GM21576 (cell line): ENCODE measurements around the gene MLN.
"Not testable (repeated sequence)": the region's sequence is repeated elsewhere in the genome, so short reads cannot be mapped to it uniquely, and the experiment has no call there.

ENCODE experiments used
- ATAC-seq: cut with Tn5 transposase; IDR thresholded peaks from one replicate; pipeline ENCODE4 v1.9.1; 2021; ENCODE audit warnings: mild to moderate bottlenecking, moderate library complexity; ENCODE audit not compliant: unreplicated experiment

Gene MLN

DNA sequence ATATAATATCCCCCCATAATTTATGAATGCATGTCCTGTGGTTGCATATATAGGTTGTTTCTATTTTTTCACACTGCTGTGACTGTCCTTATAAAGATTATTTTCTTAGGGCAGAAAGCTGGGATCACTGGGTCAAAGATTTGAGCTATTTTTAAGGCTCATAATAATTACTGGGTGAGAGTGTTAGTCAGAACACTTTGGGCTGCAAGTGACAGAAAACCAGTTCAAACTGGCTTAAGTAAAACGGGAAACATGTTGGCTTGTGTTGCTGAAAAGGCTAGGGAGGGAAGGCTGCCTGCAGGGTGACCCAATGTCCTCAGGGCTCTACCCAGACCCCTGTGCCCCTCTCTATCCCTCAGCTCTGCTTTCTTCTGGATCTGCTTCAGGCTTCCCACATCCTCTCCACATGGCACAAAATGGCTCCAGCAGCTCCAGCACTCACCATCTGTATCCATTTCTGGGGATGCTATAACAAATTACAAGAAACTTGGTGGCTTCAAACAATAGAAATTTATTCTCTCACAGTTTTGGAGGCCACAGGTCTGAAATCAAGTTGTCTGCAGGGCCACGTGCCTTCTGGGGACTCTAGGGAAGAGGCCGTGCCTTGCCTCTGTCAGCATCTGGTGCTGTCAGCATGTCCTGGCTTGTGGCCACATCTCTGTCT is 33.1 kb upstream of the MLN start:
- no peak for ATAC-seq

DNA sequence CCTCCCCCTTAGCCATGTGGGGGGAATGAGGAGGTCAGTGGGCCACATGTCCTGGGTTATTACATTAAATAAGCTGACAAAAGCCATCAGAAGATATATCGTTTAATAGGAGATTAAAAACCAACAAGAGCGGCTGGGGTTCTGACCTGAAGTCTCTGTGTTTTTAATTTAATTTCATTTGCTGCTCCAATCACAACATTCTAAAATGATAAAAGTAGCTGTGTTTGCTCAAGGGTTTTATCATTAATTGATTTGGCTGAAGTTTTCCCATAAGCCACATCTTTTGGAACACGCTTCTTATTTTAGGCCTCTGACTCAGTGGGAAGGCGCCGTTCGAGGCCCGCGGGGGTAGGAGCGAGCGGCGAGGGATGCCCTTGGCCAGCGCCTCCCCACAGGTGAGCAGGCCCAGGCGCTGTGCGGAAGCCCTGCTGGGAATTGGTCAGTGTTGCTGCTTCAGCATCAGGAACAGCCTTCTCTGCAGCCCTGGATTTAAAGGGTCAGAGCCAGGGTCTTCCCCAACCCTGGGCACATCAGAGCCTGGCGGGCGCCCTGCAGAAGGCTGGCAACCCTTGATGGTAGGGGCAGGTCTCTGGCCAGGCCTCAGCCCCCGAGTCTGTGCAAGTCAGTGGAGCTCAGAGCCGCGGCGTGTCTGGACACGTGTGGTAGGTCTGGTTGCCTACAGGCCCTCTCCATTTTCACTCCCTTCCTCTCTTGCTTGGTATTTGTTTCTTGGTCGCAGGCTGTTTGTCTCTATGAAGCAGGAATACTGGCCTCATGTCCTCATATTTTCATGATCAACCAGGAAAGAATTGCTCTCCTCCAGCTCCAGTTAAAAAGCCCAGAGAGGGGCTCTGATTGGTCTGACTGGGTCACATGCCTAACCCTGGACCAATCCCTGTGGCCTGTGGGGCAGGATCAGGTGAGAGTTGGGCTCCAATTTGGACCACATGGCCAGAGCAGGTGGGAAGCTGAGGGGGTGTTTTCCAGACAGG is 30.9 kb upstream of the MLN start:
- ATAC-seq: no peak

DNA sequence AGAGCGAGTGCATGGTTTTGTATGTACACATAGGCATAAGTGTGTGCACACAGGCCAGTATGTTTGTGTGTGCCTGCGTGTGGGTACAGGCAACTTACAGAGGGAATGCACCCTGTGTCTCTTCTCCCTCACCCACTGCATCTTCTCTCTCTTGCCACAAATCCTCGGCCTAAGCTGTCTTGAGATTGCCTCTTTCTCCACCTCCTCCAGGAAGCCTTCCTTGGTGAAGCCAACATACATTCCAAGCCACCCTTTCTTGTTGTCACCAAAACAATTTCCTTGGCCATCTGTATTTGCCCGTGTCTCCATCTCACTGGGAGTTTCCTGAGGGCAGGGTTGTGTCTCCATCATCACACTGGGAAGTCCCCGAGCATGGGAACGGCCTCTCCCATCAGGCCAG is 29.8 kb upstream of the MLN start:
- ATAC-seq: no peak

DNA sequence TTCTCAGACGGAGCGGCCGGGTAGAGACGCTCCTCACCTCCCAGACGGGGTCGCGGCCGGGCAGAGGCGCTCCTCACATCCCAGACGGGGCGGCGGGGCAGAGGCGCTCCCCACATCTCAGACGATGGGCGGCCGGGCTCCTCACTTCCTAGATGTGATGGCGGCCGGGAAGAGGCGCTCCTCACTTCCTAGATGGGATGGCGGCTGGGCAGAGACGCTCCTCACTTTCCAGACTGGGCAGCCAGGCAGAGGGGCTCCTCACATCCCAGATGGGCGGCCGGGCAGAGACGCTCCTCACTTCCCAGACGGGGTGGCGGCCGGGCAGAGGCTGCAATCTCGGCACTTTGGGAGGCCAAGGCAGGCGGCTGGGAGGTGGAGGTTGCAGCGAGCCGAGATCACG is 29.0 kb upstream of the MLN start:
- ATAC-seq: not testable (repeated sequence)

DNA sequence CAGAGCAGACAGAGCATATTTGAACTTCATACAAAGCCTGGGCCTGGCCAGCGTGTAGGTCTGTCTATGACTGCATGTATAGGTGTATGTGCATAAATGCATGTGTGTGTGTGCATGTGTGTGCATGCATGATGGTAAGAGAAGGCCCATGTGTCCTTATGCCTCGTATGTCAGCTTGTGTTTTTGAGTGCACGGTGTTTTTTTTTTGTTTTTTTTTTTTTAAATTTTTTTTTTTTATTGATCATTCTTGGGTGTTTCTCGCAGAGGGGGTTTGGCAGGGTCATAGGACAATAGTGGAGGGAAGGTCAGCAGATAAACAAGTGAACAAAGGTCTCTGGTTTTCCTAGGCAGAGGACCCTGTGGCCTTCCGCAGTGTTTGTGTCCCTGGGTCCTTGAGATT is 27.9 kb upstream of the MLN start:
- ATAC-seq: not testable (repeated sequence)

DNA sequence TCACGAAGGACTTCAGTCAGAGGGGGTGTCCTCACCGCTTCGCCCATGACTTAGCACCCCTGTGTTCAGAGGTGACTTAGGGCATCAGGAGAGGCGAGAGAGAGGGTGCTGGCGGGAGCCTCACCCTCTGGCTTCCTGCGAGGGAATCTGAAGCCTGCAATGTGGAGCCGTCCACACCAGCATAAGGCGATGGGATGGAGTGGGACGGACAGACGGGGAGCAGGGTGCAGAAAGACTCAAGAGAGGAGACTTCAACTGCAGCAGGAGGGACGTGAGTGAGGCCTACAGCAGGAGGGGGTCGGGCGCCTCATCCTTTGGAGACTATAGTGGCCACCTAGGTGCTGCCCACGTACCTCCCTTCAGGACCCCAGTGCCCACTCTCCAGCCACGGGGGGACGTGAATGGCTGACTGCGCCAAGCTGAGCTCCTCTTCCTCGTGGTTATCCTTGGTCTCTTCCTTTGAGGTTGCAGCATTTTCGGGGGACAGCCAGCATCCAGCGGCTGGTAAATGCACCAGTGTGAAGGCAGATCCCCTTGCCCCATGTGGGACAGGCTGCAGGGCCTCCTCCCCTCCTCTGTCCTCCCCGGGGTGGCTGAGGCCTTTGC is 26.9 kb upstream of the MLN start:
- no peak for ATAC-seq

DNA sequence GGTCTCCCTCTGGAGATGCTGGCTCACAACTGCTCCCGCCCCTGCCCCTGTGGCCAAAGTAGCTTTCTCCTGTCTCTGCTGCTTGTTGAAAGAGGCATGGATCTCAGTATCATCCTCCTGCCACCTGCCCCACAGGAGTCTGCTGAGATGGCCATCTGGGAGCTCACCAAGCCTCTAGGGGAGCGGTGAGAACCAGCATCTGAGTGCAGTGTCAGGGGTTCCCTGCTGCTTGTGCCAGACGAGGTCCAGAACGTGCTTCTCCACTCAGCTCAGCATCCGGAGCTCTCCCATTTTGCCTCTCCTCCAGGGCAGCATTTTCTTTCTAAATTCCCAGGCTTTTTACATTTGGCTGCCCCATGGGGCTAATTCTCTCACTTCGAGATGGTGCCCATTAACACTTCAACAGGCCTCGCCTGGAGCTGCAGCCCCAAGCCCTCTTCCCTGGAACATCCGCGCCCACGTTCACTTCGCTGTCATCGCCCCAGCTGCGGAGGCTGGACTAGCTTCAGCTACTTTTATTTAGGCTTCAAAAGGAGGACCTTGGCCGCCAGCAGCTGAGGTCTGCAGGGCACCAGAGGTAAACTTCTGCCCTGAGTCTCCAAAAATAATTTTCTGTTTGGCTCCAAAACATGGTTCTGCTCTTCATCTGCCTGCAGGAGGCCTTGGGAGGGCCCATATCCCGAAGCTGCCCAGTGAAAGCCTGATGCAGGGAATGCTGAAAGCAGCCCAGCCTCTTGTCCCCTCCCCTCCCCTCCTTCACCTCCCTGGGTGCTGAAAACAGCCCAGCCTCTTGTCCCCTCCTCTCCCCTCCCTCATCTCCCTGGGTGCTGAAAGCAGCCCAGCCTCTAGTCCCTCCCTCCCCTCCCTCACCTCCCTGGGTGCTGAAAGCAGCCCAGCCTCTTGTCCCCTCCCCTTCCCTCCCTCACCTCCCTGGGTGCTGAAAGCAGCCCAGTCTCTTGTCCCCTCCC is 25.2 kb upstream of the MLN start:
- no peak for ATAC-seq

DNA sequence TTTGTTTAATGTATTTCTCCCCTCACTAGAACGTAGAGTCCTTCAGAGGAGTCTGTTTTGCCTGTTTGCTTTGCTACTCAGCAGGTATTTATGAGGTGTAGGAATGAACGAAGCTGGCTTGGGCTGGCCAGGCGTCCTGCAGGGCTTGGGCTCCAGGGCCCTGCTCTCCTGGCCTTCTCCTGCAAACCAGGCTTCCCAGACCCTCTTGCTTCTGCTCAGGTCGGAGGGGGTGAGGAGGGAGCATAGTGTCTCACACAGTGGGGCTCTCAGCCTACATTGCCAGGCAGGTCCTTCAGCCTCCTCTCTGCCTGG is 24.6 kb upstream of the MLN start:
- ATAC-seq: no peak

DNA sequence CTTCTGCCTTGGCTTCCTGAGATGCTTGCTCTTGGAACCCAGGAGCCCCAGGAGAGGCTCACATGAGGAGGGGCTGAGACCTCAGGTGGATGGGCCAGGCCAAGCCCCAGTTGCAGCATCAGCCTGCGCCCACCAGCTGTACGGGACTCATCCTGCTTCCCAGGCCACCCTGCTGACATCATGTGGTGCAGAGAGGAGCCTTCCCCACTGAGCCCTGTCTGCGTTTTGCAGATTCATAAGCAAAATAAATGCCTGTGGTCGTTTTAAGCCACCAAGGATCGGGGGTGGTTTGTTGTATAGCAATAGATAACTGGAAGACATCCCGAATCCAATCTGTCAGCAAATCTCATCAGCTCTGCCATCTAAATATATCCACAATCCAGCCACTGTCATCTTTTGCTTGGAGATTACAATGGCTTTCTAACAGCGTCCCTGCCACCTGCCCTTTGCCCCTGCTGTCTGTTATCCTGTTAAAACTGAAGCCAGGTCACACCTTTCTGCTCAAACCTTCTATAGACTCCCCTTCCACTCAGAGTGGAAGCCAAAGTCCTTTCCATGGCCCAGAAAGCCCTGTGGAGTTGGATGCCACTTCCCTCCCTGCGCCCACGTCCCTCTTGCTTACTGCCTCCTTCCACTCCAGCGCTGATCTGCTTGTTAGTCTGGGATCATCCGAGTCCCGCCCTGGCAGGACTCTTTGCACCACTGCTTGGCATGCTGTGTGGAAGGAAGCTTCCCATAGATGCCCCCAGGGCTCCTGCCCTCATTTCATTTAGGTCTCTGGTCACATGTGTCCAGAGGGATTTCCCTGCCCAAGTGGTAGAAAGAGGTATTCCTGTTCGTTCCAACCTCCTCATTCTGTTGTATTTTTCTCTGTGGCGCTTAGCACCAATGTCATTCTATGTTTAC is 24.0 kb upstream of the MLN start:
- no peak for ATAC-seq

DNA sequence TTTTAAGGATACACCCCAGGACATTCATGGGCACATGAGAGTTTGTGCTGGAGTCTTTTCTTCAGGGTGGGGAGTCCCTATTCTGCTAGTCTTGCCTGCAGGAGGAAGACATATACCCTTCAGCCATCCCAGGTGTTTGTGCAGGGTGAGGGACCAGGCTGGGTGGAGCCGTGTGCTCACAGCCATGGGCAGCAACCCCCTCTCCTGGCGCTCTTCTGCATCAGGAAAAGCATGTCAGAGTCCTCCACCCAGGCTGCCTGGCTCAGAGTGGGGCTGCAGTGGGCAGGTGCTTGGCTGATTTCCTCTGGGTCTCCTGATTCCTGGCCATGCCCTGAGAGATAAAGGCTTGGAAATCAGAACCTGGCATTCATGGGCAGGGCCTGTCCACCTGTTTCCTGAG is 22.7 kb upstream of the MLN start:
- no peak for ATAC-seq

DNA sequence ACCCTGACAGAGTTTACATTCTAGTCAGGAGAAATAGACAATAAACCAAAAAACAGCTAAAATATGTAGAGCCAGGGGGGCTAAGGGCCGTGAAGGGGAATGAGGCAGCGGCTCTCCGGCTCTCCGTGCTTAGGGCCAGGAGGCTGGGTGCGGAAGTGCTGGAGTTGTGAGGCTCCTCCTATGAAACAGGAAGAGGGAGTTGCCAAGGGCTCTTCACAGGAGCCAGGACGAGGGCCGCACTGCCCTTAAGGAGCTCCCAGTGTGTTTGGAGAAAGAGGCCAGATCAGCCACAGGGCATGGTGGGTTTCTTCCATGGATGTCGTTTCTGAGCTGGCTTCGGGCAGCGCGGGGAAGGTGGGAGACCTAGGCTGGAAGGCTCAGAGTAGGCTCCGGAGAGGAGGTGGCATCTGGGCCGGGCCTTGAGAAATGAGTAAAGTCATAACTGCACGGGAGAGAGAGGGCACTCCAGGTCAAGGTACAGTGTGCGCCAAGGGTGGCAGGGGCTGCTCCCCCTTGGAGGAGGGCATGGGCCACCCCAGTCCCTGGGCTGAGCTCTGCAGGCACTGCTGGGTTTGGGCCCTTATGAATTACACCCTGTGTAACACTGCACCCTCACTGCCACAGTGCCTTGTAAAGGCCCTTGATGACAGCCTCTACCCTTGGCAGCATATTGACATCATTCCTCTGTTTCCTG is 20.8 kb upstream of the MLN start:
- no peak for ATAC-seq

DNA sequence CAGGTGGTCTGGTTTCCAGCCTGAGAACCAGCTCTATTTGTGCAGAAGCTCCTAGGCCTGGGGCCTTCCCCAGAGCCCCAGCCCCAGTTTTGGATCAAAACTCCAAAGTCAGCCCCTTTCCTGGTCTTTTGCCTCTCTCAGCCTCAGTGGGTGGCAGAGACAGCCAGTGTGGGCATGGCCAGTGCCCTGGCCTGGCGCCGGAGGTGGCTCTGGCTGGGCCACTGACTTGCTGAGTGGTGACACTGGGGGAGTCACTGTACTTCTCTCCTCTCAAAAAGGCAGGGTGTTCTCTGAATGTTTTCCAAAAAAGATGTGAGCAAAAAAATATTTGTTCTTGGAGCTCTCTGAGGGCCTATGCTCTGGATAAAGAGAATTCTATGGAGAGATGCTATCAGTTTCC is 20.0 kb upstream of the MLN start:
- no peak for ATAC-seq

DNA sequence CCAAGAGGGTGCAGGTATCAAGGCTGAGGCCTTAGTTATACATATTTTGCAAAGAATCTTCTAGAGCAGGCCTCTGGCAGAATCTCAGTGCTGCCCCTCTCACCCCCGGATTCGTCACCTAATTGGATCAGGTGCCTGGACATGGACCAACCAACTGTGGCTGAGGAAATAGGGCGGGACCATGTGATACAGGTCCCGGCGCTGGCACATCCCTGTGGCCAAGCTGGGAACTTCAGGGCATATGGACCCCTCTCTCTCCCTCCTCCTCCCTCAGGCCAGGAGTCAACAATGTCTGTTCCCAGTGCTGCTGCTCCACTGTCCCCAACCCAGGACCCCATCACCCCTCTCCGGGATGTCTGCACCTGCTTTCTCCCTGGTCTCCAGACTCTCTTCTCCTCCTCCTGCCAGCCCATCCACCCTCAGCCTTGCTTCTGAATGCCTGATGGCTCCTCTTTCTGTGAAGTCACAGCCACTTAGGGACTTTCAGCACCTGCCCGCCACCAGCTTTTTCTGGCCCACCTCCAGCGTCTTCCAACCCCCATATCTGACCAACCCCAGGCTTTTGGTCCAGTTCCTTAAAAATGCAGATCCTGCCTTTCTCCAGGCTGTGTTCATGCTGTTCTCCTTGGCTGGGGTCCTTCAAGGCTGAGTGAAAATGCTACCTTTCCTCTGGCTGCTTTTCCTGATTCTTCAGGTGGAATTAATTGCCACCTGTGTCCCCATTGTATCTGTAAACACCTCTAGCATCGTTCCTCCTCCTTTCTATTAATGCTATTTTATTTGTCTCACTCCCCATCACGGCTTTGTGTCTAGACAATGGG is 19.0 kb upstream of the MLN start:
- ATAC-seq: no peak

DNA sequence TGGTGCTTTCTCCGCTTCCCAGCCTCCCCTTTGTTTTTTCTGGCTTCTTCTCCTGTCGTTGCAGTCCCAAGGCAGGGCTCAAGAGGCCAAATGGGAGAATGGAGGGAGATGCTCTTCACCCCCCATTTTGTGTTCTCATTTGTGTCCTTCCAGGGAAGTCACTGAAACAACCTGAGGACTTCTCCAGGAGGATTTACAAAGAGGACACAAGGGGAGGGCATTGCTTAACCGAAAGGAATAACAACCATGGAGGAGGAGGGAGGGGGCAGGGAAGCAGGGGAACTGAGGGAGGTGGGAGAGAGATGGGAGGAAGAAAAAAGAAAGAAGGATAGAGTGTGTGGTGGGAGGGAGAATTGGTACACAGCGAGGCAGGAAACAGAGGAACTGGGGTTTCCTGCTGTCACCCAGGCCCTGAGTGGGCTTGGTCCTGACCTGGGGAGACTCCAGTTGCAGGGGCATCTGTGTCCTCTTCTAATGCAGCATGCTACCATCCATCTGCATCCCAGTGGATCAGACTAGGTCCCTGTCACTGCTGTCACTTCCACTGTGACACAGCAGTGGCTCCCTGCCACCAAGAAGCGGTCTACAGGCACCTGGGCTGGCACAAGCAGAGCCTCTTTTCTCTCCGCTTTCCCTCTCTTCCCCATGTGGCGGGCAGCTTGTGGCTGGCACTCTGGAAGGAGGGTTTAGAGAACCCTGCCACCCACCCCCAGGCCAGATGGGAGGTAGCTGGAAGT is 17.1 kb upstream of the MLN start:
- ATAC-seq: no peak

DNA sequence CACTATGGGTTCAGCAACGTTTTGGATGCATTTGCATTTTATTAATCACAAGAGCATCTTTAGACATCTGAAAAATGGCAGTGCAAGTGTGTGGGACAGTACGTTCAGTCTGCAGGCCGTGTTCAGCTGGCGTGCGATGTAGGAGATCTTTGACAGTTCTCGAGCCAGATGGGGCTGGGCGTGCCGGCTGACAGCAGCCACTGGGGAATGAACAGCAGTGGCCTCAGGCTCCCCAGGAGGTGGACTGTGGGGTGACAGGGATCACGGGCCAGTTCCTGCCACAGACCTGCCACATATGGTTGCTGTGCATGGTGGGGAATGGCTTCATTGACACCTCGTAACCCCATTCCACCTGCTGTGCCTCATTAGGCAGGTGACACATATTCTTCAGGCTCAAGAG is 16.4 kb upstream of the MLN start:
- ATAC-seq: no peak

DNA sequence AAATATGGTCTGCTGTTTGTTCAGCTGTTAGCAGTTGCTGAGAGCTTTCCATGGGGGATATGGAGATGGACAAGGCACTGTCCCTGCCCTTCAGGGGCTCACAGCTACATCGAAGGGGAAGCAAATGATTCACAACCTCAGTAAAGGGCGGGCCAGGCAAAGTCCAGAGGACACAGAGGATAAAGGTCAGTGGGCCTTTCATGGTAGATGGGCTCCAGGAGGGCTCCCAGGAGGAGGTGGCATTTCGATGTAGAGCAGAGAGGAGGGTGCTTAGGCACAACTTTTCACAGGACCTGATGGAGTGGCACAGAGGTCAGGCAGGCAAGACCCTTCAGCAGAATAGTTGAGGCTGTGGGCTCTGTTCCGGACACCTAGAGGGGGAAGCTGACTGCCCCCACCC is 15.2 kb upstream of the MLN start:
- no peak for ATAC-seq

DNA sequence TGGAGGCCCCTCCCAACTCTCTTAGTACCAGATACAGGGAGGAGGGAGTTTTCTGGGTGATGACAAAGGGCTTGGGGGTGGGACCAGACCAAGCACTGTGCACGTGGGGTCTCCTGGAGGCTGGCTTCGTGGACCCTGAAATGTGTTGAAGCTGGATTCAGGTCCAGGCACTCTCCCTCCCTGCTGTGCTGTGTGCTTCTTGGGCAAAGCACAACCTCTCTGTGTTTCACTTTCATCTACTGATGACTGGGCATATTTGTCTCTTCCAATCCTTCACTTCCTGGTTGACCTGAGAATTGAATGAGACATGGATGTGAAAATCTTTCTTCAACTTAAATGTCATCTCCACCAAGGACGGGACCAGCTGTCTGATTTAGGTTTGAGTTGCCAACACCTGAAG is 14.5 kb upstream of the MLN start:
- no peak for ATAC-seq

DNA sequence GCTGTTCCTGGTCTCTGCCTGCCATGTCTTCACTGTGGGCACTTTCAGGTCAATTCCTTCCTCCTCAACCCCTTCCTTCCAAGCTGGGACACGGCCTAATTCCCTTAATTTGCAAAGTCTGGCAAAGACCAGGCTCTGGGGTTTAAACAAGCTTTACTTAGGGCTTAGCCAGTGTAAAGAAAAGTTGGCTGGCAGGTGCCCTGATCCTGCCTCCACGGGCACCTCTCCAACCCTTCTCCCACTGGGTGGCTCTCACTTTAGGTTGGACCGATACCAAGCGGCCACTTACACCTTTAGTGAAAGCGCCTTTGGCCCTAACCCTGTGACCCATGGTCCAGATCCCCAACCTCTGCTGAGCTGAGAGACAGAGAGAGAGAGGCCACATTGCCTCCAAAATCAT is 13.7 kb upstream of the MLN start:
- ATAC-seq: no peak
